ENCODE results near the gene SIX5.
A peak's percentile ranks its signal among the peaks of the same experiment; 100 is the strongest.
"Not testable (repeated sequence)": the region's sequence is repeated elsewhere in the genome, so short reads cannot be mapped to it uniquely, and the experiment has no call there.

SIX5 gene

DNA sequence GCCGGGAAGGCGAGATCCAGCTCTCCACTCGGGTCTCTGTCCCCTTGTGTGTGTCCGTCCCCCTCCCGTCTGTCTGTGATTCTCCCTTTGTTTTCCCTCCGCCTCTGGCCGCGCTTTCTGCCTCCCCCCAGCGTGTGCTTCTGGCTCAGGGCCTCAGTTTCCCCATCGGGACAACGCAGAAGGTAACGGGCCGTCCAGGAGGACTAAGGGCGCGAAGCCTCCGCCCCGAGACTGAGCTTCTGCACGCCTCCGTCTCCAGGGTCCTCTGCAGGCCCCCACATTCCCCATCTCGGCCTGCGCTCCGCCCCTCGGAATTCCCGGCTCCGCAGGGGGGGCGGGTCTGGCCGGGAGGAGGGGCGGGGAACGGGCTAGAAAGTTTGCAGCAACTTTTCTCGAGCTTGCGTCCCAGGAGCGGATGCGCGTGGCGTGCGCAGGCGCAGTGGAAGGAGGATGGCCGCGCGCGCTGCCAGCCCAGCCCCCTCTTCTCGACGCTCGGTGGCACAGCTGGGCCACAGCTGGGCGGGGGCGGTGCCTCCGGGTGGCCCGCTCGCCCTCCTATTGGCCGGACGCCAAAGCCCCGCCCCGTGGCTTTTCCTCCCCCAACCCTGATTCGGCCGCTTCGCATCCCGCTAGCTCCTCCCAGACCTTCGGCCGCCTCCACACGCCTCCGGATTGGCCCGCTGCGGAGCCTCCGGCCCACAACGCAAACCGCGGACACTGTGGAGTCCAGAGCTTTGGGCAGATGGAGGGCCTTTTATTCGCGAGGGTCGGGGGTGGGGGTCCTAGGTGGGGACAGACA is at the start of gene SIX5:
SIX5 (minus strand) TSS at position 269 of the 799 bp plus-strand sequence. CDS start 408 bp downstream, outside the sequence.
- peak; percentile 98 for DNase-seq

DNA sequence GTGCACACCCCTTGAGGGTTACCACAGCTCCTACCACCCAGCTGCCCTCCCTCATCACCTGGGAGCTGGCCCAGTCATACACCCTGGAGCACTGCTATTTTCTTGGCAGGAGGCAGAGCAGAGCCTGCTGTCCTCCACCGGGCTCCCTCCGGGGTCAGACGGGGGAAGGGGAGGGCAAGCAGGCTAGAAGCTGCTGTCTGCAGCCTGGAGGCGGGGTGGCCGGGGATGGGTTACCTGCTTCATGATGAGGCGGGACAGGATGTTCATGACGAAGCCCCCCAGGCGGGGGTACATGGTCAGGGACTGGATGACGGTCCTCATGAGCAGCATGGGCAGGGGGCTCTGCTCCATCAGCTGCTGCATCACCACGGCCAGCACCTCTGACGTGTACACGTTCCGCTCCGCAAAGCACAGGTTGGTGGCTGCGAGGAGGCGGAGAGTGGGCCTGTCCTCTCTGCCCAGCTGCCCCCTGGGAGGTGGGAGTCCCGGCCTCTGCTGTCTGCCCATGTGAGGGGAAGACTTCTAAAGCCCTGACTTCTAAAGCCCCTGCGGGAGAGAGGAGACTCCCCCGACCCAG is 48.8 kb upstream of the SIX5 start:
- peak; percentile 50 for DNase-seq

DNA sequence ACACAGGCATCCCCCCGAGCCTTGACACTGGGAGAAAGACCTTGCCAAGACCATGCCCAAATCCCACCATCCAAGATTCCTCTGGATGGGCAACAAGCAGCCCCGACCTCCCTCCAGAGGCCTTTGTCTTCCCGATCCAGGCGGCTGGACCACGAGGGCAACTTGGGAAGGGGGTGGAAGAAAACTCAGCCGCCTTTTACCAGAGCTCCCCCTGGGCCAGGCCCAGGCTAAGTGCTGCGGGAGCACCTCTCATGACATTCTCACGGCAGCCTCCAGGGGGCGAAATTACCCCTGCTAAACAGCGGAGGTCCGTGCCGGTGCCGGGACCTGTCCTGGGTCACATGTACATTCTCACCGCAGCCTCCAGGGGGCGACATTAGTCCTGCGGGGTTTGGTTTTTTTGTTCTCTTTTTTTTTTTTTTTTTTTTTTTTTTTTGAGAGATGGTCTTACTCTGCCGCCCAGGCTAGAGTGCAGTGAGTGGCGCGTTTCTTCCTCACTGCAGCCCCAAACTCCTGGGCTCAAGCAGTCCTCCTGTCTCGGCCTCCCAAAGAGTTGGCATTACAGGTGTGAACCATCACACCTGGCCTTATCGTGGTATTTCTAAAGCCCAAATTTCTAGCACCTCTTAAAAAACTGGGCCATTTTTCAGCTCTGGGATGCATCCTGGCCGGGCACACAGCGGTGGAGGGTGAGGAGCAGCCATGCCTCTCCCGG is 48.1 kb upstream of the SIX5 start:
- peak; percentile 84 for DNase-seq

DNA sequence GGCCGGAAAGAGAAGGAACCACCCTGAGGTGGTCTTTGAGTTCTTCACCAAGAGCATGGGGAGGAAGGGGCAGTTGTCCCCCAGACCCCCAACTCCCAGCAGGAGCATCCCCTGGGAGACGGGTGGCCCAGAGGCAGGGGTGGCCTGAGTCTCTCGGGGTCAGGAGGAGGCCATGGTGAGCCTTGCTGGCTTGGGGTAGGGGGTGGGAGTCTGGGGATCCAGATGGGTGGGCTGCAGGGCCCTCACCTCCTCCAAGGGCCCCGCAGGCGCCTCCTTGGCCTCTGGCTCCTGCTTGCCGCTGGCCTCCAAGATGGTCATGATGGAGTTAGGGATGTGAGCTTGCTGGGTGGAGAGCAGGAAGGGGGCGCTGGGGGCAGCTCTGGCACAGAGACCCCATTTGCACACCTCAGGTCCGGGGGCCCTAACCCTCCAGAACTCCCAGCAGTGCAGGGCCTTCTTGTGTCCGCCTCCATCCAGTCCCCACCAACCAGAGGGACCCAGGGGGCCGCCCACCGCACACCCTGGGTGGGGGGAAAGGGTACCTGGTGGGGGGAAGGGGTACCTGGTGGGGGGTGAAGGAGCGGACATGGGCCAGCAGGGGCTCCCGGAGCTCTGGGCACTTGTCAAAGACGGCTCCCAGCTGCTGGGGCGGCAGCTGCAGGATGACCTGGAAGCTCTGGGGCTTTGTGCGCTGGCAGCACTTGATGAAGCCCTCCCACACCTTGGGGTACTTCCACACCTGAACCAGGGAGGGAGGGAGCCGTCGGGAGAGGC is 47.4 kb upstream of the SIX5 start:
- DNase-seq: no peak

DNA sequence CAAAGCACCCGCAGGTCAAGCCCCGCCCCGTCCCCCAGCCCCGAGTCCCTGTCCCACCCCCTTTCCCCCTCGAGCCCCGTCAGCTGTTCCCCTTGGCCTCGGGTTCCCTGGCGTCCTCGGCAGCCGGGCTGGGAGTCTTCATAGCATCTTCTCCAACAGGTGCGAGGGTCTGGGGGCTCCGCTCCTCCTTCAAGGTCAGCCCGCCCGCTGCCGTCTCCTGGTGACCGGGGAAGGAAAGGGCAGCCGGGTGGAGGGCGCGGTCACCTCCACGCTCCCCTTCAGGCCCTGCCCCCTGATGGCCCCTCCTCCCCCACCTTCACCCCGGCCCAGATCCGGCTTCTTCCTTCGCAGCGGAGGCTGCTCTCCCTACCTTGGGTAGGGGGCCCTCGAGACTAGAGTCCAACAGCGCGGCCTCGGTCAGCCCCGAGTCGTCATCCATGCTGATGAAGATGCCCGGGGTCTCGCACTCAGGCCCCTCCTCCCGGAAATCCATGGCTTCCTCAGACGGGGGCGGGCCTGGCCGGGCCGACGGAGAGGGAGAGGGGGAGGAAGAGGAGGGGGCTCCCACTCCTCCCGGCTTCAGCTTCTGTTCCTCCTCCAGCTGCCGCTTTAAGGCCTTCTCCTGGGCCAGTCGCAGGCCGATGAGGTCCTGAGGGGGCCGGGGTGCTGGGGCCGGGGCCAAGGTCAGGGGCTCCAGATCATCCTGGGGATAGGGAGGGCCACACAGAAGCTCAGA is 46.6 kb upstream of the SIX5 start:
- DNase-seq: no peak

DNA sequence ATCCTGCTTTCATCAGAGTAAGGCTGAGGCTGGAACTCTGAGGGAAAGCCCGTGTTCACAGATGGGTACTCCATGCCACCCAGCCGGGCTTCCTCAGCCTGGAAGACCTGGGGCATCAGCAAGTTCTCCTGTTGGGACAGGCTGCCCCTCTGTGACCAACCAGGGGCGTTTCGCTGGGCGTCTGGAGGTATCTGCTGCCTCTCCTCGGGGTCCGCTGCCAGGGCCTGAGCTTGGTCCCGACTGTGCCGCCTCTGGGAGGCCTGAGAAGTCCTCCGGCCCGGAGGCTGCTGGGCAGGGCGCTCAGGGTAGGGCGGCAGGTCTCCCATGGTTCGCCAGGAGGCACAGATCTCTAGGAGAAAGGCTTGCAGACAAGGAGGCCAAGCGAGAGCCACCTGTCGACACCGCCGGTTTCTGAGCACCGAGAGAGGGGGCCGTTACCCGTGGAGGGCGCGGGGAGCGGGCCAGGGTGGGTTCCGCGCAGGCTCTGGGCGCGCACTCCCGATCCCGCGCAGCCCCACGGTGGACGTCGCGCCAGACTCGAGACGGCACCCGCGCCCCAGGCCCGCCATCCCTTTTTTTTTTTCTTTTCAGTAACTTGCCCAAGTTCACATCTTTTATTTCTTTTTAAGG is 45.9 kb upstream of the SIX5 start, which contains the start of gene RSPH6A:
RSPH6A (minus strand) TSS at position 458 of the 630 bp plus-strand sequence; CDS start at position 326, 132 bp downstream.
- no peak for DNase-seq

DNA sequence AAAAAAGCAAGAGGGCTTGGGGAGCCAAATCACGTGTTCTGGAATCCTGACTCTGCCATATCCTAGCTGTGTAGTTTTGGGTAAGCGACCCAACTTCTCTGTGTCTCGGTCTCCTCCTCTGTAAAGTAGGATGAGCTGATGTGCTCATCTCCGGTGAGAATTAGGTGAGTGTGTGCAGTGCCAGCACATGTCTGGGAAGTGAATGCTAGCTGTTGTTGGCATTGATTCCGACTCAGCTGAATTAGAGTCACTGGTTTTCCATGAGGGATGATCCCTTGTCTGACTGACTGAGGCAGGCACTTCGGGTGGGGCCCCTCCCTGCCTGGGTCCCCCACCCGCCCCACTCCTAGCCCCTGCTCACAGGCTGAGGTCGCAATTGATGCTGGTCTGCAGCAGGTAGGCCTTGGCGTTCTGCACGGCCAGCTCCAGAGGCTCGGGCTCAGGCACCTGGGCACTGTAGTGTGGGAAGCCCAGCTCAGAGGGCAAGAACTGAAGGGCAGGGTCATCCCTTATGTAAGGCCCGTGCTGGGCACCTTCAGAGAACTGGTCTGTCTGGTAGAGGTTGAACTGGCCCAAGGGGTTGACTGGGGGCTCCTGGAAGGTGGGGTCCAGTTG is 45.2 kb upstream of the SIX5 start:
- DNase-seq: no peak

DNA sequence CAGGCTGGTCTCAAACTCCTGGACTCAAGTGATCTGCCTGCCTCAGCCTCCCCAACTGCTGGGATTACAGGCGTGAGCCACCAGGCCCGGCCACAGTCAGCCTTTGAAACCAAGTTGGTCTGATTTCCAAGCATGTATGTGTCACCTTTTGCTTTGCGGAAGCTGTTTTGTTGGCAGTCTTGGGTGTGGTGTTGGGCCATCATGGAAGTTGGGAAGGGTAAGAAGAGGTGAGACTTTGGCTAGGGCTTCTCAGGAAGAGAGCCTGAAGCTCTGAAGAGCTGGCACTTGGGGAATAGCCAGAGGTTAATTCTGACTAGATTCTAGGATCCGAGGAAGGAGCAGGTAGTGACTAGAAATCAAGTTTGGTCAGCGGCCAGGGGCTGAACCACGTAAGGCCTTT is 43.2 kb upstream of the SIX5 start:
- DNase-seq: no peak

DNA sequence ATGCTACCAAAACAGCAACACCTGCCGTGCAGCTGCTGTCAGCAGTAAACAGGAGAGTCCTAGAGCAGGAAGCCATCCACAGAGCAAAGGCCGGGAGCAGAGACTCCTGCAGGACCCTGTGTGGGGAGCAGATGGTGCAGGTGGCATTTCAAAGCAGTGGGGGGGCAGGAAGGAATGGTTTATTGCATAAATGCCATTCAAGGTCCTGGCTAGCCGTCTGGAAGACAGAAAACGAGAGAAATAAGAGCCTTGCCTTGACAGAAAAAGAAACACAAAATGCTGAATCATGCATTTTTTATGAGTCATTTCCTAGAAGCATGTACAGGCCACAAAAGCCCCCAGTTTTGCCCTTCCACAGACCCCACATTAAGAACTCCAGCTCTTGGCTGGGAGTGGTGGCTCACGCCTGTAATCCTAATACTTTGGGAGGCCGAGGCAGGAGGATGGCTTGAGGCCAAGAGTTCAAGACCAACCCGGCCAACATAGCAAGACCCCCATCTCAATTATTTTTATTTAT is 40.6 kb upstream of the SIX5 start:
- DNase-seq: peak; percentile 95

DNA sequence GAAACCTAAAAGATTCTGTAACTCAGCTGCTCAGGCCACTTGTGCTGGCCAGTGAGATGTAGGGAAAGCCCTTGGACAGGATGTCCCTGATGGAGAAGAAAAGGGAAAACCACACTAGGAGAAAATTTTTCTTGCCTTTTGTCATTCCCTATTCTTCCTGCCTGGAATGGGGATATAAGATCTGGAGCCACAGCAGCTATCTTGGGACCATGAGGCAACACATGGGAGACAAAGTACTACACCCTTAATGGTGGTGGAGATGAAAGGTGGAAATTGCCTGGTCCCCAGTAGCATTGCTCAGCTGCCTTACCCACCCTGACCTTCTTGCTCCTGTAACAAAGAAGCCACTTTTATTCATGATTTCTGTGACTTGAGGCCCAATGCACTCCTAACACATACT is 36.7 kb upstream of the SIX5 start:
- no peak for DNase-seq

DNA sequence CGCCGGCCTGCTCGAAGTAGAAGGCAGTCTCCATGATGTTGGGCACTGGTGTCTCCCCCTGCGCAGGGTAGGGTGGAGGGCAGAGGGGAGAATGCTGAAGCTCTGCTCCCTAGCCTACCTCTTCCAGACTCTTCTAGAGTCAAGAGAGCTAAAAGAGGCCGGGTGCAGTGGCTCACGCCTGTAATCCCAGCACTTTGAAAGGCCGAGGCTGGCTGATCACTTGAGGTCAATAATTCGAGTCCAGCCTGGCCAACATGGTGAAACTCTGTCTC is 35.8 kb upstream of the SIX5 start:
- no peak for DNase-seq

DNA sequence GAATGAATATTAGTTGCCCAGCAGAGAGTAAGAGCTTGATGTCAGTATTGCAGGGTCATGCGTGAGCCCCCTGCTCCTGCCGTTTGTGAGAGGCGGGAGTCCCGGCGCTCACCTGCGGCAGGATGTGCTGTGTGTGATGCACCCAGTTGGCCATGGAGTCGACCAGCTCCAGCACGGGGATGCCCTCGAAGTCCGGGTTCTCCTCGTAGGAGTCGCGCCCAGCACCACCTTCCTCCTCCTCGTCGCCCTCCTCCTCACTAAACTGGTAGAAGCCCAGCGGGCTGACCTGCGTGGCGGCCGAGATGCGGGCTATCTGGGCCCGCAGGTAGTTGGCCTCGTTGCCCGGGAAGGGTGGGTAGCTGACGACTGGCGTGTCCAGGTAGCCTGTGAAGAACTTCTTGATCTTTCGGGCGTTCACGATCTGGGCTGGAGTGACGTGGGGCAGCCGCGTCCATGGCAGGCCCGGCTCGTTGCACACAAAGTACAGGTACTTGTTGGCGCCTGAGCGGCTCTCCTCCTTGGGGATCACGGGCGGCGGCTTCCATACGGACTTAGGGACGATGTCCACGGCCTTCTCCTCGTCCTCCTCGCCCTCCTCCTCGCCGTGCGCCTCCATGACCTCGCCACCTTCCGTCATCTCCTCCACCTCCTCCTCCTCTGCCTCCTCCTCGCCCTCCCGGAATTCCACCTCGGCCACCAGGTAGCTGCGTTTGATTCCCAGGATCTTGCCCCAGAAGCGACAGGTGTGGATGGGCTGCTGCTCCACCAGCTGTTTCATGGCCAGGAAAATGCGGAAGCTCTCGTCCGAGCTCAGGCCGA is 35.3 kb upstream of the SIX5 start:
- DNase-seq: no peak

DNA sequence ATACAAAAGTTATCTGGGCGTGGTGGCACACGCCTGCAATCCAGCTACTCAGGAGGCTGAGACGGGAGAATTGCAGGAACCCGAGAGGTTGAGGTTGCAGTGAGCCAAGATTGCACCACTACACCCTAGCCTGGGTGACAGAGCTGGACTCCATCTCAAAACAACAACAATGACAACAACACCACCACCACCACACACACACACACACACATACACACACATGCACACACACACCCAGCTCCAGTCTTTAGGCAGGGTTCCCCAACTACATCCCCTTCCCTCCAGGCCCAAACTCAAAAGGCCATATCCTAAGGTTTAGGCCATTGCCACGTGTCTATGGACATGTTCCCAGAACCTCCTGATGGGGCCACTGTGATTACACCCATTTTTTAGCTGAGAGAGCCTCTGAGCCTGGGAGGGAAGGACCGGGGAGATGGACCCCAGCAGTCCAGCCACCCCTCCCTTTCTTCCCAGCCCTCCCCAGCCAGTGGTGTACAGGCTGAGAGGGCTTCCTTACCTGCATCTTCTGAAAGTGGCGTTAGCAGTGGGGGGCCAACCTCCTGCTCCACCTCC is 32.6 kb upstream of the SIX5 start:
- no peak for DNase-seq

DNA sequence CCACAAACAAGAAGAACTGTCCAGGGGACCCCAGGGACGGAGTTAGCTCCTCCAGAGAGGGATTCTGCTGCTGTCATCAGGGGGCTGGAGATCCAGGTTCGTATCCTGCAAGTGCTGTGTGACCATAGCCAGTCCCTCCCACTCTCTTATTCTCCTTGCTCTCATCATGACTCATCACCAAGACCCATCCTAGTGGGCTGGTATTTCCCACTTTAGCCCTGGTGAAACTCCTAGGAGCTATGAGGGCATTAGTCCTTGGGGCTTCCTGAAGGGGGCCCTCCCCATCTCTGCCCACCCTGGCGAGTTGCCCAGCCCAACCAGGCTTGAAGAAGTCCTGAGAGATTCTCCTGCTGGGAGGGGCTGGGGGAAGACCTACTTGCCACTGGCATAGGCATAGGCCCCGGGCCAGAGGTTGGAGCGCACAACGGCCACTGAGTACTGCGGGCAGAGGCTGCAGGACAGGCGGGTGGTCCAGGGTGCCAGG is 31.1 kb upstream of the SIX5 start:
- DNase-seq: no peak

DNA sequence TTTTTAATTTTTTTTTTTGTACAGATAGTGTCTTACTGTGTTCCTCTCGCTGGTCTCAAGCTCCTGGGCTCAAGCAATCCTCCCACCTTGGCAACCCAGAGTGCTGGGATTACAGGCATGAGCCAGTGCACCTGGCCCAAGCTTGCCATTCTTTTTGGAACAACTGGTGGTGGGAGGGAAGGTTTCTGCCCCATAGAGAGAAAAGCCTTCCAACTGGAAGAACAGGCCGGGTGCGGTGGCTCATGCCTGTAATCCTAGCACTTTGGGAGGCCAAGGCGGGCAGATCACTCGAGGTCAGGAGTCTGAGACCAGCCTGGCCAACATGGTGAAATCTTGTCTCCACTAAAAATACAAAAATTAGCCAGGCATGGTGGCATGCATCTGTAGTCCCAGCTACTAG is 30.5 kb upstream of the SIX5 start:
- not testable (repeated sequence) for DNase-seq

DNA sequence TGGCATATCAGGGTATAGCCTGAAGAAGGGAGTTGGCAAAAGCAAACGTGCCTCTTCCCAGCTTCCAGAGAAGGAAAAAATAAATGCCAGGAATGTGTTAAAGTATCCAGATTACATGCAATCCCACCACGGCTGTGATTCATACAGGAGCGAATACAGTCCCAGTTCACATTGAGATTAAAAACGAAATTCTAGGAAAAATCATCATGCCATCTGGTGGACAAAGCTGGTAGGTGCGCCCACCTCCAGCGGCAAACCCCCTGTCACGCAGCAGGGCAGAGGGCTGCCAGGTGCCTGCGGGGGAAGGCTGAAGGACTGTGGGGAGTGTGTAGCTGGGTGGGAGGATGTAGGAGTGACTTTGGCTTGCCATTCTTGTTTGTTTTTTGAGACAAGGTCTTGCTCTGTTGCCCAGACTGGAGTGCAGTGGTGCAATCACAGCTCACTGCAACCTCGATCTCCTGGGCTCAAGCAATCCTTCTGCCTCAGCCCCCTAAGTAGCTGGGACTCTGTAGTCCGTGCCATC is 30.0 kb upstream of the SIX5 start:
- DNase-seq: peak; percentile 73

DNA sequence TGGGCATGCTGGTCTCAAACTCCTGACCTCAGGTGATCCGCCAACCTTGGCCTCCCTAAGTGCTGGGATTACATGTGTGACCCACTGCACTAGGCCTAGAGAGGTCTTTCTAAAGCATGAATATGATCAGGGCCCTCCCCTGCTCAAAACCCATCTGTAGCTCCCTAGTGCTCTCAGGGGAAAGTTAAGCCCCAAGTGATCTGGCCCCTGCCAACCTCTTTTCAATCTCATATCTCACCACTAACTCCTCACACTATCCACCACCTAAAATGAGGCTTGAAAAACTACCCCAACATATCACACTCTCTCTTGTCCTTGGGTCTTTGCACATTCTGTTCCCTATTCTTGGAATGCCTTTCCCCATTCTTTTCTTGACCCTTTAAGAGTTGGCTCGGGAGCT is 25.6 kb upstream of the SIX5 start:
- no peak for DNase-seq

DNA sequence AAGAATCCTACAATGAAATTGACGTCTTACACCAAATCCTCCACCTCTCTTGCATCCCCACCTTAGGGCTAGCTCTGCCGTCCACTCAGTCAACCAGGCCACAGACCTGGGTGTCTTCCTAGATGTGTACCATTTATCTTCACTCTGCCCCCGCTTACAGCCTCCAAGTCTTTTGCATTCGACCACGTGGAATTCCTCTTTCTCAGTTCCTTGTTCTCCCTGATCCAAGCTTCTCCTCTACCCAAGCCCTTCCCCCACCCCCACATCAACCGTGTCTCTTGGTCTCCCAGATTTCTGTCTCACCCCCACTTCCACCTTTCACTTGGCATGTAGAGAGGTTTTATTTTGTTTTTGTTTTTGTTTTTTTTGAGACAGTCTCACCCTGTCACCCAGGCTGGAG is 24.8 kb upstream of the SIX5 start:
- DNase-seq: no peak

DNA sequence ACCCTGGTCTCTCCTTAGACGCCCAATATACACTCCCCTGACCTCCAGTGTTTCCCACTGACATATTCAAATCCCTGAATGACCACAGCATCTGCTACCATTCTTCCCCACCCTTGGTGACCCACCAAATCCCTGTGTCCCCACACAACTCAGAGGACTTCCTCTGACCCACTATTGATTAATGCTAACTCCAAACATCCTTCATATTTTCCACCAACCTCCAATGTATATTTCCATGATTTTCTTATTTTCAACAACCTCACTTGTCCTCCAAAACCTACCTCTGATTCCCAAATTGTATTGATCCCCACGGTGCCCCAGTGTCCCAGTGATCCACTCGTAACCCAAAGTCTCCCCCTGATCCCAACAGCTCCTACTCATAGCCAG is 24.1 kb upstream of the SIX5 start:
- no peak for DNase-seq
